ENCODE measurements around the gene WDR82.

Gene WDR82

DNA sequence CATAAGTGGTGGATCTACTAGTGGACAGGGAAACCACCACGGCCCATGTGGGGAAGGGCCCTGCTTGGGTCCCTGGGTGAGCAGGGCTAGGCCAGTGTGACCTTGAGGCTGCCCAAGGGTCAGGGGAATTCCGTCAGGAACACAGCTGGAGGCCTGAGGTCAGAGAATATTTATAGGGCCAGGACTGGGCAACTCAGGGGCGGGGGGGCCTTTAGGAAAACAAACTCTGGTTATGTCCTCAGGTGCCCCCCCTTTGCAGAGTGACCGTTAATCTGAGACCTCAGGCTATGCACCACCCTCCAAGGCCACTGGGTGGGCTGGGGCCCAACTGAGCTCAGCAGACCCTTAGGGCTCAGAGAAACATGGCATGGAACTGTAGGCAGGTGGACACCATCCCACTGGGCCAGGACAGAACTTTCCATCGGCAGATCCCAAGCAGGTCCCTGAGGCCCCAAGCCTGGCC, 42.0 kb downstream of the WDR82 start:
- no peak for DNase-seq

DNA sequence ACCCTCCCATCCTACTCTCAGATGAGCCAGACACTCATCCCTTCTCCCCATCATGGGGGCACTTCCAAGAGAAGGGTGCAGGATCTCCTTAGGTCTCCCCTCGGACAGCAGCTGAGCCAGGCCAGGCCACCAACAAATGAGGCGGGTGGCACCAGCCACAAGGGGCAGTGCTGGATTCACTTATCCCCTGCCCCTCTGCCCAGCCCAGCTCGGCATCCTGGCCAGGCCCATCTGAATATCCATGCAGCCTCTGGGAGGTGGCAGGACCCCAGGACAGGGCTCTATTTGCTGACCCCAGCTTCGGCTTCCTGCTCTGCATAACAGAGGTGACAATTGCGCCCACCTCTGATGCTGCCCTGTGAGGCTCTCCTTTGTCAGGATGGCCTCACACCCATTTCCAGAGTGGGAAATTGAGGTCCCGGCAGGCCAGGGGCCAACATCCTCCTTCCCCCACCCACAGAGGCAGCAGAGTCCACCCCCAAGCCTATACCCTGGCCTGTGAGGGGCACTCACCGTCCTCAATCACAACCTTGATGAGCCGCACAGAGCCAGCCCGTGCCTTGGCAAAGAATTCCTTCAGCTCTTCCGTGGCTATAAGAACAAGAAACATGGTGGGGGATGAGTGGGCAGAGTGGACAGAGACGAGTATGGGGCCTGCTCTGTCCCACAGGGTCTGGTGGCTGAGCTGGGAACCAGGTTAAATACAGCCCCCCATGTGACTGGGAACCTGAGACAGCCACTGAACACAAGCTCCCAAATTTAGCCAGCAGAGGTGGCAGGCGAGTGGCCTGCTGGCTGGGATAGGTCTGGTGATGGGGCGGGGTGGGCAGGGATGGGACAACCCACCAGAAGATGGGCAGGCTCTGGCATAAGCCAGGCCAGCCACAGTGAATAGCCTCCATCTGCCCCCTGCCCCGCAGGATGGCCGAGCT, 43.7 kb downstream of the WDR82 start:
- no peak for DNase-seq

DNA sequence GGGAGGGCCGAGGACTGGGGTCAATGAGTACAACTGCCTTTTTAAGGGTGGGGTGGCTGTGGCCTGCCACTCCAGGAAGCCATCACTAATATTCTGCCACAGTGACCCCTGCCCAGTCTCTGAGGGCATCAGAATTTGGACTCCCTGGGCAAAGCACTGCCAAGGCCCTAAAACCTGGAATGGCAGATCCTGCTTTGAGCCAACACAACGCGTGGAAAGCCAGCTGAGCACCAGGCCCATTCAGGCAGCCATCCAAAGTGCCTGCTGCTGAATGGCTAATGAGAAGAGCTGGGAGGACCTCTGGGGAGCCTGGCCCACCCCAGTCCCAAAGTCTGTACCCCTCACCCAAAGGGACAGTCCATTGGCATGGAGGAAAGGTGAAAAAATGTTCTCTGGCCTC, 44.5 kb downstream of the WDR82 start:
- no peak for DNase-seq

DNA sequence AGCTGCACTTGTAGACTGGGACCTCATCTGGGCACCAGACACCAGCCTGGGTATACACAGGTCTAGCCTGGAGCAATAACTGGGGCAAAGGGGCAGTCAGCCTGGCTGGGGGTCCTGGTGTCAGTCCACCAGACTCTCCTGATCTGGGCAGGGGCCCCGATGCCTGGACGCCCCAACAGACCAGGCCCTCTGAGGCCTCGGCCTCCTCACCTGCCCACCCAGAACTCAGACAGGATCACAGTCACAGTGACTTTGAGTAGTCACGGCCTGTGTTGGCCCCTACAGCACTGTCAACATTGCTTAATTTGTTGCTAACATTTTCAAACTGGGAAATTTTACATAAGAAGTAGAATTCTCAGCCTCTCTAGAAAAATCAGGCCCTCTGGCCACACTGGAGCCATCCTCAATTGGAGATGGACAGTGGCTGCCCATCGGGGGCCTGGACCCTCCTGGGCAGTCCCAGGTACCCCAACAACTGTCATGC, 45.3 kb downstream of the WDR82 start:
- DNase-seq = no peak

DNA sequence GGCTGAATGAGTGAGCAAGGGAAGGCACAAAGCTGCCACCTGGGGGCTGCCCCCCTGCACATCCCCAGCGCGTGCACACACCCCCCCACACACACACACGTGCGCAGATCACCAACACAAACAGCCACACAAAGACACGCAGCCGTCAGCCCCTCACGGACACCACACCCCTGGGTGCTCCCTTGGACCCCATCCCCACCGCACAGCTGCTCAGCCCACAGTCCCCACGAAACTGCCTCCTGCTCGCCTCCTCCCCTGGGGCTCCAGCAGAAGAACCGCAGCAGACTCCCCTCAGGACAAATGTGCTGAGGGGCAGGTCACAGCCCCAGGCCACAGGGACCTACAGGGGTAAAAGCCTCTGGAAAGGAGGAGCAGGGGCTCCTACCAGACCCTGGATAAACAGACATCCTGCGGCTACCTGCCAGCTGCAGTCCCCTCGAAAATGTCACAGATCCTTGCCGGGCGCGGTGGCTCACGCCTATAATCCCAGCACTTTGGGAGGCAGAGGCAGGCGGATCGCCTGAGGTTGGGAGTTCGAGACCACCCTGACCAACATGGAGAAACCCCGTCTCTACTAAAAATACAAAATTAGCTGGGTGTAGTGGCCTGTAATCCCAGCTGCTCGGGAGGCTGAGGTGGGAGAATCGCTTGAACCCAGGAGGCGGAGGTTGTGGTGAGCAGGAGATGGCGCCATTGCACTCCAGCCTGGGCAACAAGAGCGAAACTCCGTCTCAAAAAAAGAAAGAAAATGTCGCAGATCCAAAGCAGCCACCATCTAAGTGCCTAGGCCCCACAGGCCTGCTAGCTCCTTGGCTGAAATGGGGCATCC, 46.0 kb downstream of the WDR82 start:
- DNase-seq = no peak

DNA sequence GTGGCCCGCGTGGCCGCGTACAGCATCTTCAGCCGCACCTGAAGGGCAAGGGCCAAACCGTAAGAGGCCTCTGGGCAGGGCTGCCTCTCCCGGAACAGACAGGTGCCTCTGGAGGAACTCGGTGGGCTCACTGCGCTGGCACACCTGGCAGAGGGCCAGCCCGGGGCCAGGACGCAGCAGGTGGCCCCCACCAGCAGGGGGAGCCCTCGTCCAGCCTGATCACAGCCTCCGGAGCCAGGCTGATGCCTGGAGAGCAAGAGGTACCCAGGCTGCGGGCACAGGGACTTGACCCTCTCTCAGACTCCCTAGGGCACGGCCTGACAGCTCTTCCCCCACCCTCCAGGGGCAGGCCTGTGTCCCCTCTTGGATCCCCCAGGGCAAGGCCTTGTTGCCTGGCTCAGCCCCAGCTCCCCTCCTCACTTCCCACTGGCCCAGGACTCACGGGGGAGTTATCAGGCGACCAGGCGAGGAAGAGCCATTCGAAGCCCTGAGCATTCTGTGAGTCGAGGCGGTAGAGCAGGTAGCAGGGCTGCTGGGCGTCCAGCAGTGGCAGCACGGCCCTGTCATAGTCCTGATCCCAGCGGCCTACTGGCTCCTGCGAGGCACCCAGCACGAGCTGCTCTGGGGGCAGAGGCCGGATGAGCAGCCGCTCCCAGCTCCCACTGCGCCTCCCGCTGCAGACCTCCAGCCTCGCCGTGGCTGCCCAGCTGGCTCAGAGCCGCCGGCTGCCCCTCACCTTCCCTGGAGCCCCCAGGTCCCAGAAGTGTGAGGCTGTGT, 46.8 kb downstream of the WDR82 start:
- peak; percentile 80 for DNase-seq

DNA sequence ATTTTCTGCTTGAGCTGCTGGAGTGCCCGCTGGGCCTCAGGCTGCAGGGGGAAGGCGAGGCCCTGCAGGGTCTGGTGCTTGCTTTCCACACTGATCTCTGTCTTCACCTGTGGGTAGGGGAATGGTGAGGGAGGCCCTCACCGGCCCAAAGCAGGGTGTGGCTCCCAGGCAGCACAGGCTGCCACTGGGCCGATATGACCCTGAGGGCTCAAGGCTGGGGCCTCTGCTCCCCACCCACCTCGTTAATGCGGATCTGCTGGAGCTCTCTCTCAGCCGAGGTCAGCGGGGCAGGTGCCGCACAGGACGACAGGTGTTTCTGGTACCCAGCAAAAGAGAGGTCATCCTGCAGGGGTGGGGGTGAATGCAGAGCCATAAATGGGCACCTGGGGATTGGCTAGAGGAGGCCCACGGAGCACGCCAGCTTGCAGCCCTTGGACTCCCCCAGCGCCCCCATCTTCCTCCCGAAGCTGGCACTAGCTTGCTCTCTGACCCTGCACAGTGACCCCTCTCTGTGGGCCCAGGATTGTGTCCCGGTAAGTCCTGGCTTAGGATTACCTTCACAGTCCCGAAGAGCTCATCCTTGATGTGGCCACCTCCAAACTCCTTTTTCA, 47.5 kb downstream of the WDR82 start:
- DNase-seq = no peak

DNA sequence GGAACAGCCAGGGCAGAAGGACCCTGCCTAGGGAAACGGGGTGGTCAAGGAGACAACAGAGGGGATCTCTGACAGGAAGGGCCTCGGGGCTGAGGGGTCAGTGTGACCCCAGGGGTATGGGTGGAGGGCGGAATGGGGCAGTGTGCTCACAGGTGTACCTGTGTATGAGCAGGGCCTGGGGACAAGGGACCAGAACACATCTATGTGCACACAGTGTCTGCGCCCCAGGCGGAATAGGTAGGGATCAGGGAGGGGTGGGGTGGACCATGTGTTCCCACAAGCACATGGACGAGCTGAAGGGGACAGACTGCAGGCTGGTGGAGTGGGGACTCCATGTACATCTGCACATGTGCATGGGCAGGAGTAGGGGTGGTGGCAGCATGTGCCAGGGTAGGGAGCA, 48.0 kb downstream of the WDR82 start:
- no peak for DNase-seq

DNA sequence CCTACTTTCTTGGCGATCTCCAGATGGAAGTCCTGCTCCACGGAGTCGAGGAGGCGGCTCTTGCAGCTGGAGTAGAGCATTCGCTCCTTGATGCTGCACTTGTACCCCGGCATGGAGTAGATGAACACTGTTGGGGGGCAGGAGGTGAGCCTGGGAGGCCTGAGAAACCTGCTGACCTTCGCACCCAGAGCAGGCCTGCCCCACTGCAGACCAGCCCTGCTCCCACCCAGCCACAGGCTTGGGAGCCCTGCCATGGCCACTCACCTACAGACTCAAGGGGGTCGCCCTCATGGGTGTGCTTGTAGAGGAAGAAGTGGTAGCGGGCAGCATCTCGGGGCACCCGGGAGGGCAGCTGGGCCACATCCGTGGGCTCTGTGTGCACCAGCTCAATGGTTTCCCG, 48.8 kb downstream of the WDR82 start:
- DNase-seq = no peak

DNA sequence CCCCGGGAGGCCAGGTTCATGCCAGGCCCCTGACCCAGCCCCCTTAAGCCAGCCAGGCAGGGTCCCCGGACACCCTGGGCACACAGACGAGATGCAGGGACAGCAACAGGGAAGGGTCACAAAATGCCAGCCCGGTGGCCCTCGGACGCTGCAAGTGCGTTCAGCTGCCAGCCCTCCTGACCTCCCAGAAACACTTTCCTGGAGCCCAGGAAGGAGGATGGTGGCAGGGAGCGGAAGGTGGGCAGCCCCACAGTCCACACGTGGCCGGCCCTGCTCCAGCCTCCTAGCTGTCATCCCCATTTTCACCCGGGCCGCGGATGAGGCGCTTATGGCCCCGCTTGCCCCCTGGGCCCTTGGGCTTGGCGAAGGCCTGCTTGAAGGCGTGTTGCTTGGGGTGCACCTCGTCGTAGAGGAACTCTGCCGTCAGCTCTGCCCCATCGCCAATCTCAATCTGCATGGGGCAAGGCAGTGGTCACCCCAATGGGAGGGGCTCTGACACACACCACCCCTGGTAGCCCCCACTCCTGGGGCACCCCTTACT, 49.6 kb downstream of the WDR82 start:
- no peak for DNase-seq

DNA sequence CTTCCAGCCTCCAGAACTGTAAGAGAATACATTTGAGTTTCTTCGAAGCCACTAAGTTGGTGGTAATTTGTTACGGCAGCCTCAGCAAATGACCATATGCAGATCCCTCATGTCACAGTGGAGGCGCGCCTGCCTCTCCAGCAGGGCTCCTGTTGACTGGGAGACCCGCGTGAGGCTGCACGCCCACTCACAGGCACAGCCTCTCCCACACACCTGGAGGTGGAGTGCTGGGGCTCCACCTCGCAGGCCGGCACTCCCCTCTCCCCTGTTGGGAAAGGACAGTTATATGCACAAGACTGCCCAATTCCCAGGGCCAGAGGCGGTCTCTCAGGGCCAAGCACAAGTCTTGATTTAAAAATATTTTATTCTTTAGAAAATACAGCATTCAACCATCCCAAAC, 50.2 kb downstream of the WDR82 start:
- no peak for DNase-seq

DNA sequence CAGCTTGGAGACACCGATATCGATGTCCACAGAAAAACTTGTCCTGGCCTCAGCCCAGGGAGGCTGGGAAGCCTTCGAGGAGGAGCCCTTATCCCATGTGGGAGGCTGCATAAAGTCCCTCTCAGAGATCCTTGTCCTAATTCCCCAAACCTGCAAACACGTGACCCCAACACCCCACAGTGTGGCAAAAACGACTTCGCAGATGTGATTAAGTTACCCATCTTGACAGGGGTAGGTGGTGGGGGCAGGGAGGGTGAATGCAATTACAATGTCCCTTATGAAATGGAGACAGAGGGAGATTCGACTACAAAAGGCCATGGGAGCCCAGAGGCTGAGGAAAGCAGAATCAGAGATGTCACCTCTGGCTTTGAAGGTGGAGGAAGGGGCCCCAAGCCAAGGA, 50.7 kb downstream of the WDR82 start:
- no peak for DNase-seq

DNA sequence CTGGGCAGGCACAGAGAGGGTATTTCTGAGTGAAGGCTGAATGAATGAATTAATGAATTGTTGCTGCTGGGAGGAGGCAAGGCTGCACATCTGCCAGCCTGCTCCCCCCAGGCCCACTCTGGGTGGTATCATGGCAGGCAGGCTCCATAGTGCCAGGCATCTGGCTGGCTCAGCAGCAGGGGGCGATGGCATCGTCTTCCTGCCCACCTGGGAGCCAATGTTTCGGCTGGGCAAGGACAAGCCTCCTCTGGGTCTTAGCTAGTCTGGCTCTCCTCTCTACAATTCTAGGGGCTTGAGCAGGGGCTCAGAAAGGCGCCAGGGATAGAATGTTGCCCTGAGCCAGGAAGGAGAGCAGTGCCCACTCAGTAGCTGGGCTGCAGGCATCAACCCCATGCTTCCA, 51.3 kb downstream of the WDR82 start:
- no peak for DNase-seq

DNA sequence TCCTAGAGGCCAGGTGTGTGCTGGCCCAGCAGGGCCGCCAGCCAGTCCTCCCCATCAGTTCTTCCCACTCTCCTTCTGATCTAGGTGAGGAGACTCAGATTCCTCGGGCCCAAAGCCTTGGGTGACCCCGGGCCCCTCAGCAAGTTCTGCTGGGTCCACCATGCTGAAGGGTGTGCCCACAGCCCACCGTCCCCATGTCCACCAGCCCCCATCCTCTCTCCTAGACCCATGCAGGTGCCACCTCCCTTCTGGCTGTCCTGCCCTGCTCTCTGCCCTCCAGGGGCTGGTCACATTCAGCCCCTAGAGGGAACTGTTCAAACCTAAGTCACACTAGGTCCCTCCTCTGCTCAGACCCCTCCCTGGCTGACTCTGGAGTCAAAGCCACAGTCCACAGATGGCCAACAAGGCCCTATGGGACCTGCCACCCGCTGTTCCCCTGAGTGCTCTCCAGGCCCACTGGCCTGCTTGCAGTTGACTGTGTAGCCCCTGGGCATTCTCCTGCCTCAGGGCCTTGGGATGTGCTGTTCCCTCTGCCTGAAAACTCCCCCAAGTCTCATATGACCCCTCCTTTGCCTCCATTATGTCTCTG, 52.1 kb downstream of the WDR82 start:
- DNase-seq = no peak

DNA sequence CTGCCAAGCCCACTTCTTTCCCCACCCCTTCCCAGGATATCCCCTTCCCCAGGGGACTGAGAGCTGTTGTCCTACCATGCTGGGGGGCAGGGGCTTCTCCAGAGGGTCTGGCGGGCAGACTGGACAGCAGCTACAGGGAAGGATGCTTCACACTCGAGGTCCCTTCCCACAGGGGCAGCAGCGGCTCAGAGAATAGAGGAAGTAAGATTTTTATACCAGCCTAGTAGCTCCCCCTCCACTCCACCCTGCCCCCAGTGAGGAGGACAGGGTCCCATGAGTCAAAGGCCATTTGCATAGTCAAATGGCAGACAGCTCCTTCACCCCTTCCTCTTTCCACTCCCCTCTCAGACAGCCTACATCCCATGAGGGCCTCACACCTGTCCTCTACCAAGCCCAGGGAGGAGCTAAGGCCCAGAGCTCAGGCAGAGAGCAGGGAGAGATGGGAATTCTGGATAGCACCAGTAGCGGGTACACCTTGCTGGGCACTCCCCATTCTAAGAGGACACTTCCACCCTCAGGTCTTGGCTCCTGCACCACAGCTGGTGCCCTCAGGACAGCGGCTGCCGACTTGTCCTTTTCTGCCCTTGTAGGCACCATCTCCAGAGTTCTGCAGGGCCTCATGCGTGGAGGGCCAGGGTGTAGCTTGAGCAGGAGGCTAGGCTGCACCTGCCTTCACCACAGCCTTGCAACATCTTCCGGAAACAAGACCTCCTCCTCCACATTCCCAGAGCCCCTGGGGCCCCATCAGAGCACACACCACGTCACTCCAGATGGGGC, 52.8 kb downstream of the WDR82 start, which contains the start of gene TLR9:
TLR9 (minus strand) TSS at position 194 of the 777 bp plus-strand sequence; CDS start at position 78, 116 bp downstream.
- DNase-seq = no peak

DNA sequence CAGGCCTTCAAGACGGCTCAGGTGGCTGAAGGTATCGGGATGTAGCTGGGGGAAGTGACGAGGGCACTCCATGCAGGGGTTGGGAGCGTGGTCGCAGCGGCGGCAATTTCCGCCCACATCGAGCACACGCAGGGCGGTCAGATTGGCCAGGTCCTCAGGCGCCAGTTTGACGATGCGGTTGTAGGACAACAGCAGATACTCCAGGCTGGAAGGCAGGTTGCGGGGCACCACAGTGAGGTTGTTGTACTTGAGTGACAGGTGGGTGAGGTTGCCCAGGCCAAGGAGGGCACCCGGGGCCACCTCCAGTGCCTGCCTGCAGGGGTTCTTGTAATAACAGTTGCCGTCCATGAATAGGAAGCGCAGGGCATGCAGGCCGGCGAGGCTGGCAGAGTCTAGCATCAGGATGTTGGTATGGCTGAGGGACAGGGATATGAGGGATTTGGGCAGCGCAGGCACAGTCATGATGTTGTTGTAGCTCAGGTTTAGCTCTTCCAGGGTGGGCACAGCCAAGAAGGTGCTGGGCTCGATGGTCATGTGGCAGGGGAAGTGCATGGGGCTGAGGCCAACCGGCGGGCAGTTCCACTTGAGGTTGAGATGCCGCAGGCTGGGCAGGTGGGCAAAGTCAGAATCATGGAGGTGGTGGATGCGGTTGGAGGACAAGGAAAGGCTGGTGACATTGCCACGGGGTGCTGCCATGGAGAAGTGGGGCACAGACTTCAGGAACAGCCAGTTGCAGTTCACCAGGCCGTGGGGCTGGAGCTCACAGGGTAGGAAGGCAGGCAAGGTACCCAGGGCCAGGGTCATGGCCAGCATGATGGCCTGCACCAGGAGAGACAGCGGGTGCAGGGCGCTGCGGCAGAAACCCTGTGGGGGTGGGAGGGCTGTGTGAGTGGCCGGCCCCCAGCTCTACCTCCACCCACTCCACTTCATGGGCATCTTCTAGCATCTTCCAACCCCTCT, 54.7 kb downstream of the WDR82 start:
- no peak for DNase-seq

DNA sequence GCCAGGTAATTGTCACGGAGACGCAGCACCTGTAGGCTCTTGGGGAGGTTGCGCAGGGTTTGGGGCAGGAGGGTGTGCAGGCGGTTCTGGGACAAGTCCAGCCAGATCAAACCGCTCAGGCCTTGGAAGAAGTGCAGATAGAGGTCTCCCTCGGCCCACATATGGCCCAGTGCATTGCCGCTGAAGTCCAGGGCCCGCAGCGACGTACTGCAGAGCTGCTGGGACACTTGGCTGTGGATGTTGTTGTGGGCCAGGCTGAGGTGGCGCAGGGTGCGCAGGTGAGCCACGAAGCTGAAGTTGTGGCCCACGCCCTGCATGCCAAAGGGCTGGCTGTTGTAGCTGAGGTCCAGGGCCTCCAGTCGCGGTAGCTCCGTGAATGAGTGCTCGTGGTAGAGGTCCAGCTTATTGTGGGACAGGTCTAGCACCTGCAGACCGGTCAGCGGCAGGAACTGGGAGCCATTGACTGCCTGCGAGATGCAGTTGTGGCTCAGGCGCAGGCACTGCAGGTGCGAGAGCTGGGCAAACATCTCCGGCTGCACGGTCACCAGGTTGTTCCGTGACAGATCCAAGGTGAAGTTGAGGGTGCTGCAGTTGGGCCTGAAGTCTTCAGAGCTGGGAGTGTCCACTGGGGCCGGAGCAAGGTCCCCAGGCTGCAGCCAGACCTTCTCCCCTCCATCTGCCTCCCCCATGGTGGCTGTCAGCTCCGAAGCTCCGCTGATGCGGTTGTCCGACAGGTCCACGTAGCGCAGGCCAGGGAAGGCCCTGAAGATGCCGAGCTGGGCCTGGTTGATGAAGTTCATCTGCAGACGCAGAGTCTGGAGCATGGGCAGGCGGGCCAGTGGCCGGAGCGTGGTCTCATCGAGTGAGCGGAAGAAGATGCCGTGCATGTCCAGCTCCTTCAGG, 55.9 kb downstream of the WDR82 start:
- DNase-seq = no peak

DNA sequence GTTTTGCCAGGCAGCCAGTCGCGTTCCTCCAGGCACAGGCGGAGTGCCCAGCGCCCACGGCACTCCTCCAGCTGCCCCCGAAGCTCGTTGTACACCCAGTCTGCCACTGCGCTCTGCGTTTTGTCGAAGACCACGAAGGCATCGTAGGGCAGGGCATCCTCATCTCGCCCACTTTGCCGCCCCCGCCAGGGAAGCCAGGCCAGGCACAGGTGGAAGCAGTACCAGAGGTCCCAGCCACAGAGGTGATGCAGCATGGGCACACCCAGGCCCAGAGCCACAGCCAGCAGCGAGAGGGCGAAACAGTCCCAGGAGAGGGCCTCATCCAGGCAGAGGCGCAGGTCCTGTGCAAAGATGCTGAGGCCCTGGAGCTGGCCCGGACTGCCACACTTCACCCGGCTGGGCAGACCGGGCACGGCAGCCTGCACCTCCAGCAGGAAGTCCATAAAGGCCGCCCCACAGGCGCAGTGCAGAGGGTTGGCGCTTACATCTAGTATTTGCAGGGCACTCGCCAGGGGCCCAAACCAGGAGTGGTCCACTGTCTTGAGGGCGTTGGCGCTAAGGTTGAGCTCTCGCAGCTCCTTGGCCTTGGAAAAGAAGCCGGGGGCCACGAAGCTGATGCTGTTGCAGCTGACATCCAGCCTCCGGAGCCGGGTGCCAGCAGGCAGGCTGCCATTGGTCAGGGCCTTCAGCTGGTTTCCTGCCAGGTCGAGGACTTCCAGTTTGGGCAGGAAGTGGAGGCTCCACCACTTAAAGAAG, 56.7 kb downstream of the WDR82 start:
- DNase-seq = no peak

All from hematopoietic multipotent progenitor cell treated with erythropoietin and hydrocortisone succinate and interleukin-3 and kit ligand, for 8 days (in vitro differentiated cells).